GM19351 (cell line): ENCODE measurements around the gene SLCO1A2.
"Not testable (repeated sequence)": the region's sequence is repeated elsewhere in the genome, so short reads cannot be mapped to it uniquely, and the experiment has no call there.

Experiments
- ATAC-seq: cut with Tn5 transposase; IDR thresholded peaks from one replicate; pipeline ENCODE4 v1.9.1; 2021; ENCODE audit warnings: mild to moderate bottlenecking, moderate library complexity; ENCODE audit not compliant: unreplicated experiment

Gene SLCO1A2, protein sequence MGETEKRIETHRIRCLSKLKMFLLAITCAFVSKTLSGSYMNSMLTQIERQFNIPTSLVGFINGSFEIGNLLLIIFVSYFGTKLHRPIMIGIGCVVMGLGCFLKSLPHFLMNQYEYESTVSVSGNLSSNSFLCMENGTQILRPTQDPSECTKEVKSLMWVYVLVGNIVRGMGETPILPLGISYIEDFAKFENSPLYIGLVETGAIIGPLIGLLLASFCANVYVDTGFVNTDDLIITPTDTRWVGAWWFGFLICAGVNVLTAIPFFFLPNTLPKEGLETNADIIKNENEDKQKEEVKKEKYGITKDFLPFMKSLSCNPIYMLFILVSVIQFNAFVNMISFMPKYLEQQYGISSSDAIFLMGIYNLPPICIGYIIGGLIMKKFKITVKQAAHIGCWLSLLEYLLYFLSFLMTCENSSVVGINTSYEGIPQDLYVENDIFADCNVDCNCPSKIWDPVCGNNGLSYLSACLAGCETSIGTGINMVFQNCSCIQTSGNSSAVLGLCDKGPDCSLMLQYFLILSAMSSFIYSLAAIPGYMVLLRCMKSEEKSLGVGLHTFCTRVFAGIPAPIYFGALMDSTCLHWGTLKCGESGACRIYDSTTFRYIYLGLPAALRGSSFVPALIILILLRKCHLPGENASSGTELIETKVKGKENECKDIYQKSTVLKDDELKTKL

DNA sequence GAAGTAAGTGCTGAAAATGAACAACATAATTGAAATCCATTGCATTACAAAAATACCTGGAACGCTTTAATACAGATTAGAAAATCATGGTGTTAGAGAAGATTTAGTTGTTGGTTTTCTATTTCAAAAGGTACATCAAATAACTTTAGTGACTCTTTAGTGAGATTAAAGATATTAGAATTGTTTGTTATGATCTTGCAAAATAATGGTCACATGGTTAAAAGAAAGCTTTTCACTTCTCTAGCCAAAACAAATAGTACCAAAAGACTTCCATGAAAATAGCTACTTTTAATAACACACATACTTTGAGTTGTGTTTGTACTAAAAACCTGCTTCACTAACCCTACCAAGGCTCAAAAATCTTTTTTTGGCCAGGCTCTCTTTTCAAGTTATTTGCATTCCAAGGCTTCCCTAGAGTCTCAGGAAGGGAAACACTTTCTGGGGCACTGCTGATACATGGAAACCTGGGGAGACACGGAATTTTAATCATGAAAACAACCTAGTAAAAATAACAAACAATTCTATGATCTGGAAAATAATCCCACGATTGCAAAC, at the start of gene SLCO1A2:
Gene SLCO1A2 (minus strand): TSS at position 147 of the 555 bp plus-strand sequence. CDS start 270 bp downstream, outside the sequence.
- ATAC-seq = no peak

DNA sequence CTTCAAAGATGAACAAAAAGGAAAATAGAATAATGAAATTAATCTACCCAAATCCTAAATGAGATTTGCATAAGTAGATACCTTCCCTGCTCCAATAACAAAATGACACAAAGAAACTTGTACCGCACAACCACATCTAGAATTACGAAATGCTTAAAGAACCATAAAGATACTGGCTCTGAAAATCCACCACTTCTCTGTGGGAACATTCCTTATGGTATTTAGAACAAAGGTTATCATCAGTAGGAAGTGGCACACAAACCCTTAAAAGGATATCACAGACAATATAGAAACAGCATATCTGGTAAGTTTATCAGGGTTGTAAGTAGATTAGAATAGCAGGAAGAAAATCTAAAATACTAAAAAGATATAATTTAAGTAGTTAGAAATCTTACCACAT, 49.5 kb upstream of the SLCO1A2 start:
- ATAC-seq = no peak

DNA sequence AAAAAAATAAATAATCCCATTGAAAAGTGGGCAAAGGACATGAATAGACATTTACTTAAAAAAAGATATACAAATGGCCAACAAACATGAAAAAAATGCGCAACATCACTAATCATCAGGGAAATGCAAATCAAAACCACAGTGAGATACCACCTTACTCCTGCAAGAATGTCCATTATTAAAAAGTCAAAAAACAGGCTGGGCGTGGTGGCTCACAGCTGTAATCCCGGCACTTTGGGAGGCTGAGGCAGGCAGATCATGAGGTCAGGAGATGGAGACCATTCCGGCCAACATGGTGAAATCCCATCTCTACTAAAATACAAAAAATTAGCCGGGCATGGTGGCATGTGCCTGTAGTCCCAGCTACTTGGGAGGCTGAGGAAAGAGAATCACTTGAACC, 46.6 kb upstream of the SLCO1A2 start:
- not testable (repeated sequence) for ATAC-seq

DNA sequence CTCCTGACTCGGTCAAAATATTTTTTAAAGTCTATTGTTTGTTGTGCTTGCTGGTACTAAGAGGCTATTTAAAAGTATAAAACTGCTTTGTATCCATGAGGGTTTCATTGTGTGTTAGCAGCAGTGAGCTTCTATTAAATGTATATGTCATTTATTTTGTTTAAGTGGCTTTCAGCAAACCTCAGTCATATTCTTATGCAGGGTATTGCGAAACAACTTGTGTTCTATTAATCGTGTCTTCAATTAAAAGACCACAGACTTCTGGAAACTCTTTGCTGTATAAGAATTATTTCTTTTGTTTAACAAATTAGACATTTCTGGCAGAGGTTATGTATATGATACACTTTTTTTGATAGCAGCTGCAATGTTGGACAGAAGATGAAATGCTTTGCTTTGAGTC, 44.5 kb upstream of the SLCO1A2 start:
- no peak for ATAC-seq

DNA sequence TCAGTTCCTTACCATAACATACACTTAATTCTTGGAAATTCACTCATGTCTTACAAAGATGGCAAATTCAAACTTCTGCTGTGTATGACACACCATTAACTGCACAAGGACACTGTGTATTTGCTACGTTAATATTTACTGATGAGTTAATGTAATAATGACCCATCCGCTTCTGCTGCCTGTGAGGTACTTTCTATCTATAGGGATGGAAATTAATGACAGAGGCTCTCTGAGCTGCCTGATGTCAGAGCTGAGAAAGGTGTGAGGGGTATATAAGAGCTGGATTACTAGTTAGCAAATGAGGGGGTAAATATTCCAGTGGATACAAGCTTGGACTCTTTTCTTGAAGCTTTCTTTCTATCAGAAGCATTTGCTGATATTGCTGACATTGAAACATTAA, 37.9 kb upstream of the SLCO1A2 start, which contains the start of gene IAPP:
Gene IAPP (plus strand): TSS at position 301 of the 400 bp plus-strand sequence. CDS start 450 bp downstream, outside the sequence.
- no peak for ATAC-seq

DNA sequence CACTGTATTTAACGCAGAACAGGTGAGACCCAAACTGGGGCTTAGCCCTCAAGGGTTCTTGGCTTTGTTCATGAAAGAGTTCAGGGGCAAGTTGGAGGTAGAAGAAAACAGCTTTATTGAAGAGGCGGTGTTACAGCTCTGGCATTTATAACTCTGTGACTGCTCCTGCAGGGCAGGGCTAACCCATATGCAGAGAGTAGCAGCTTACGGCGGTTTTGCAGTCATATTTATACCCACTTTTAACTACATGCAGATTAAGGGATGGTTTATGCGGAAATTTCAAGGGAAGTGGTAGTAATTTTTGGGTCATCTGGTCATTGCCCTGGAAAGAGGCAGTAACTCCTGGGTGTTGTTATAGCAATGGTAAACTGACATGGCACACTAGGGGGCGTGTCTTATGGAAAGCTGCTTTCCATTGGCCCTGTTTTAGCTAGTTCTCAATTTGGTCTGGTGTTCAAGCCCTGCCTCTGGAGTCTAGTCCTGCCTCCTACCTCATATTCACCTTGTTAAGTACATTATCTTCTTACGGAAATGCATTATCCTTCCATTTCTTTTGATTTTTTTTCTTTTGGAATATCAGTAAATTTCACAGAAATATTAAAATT, 36.2 kb upstream of the SLCO1A2 start:
- ATAC-seq = no peak

DNA sequence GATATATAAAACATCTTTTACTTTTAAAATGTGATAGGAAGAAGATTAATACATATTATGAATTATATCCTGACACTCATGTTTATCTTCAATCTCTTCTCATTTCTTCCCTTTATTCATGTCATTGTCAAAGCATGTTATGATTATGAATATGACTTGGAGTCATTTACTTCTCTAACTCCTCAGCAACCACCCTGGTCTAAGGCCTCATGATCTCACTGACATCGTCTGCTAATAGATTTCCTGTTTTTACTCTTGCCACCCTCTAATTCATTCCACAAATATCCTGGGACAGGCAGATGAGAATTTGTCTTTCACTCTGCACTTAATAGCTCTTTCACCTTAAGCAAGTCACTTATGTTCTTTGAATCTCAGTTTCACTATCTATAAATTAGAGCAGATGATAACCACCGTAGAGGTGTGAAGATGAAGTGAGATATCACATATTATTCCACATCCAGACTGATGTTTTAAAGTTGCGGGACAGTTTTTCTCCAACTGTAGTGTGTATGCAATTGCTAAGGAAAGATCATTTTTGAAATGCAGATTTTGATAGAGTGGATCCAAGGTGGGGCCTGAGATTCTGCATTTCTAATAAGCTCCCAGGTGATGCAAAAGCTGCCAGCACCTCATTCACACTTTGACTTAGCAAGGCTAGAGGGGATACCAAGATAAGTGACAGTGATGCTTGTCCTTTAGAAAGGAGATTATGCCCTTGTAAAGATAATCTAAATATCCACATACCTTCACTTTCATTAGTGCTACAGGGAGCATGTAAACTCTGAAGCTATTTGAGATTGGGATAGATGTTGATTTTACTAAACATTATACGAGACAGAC, 34.6 kb upstream of the SLCO1A2 start:
- no peak for ATAC-seq

DNA sequence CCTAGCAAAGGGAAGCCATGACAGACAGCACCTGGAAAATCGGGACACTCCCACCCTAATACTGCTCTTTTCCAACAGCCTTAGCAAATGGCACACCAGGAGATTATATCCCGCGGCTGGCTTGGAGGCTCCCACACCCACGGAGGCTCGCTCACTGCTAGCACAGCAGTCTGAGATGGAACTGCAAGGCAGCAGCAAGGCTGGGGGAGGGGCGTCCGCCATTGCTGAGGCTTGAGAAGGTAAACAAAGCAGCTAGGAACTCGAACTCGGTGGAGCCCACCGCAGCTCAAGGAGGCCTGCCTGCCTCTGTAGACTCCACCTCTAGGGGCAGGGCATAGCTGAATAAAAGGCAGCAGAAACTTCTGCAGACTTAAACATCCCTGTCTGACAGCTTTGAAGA, 25.9 kb upstream of the SLCO1A2 start:
- ATAC-seq = not testable (repeated sequence)

DNA sequence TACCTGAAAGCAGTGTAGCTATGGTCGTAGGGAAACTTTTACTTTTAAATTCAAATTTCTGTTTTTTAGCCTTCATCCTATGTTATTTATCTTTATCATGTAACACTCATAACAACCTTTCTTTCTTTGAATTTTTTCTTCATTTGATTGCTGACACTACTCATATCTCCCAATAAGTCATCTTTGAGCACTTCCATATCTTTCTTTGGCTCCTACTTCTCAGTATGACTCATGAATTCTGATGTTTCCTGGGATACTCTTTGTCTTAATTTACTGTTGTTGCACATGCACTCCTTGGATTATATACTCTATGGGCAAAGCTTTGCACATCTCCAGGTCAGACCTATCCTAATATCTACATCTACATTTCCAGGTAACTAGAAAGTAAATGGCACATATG, 19.9 kb upstream of the SLCO1A2 start:
- no peak for ATAC-seq

DNA sequence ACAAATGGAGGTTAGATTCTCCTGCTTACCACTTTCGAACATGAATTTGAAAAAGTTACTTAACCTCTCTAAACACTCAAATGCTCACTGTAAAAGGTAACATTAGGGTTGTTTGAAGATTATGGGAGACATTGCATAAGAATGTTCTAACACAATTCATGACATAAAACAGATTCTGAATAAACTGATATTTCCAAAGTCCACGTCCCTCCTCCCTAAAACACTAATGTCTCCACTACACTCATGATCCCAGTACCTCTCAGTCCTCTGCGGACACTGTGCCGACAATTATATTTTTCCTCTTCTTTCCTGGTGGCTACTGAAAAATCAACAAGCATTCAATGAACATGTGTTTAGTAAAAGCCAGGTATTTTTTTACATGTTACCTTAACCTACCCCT, 19.2 kb upstream of the SLCO1A2 start:
- no peak for ATAC-seq

DNA sequence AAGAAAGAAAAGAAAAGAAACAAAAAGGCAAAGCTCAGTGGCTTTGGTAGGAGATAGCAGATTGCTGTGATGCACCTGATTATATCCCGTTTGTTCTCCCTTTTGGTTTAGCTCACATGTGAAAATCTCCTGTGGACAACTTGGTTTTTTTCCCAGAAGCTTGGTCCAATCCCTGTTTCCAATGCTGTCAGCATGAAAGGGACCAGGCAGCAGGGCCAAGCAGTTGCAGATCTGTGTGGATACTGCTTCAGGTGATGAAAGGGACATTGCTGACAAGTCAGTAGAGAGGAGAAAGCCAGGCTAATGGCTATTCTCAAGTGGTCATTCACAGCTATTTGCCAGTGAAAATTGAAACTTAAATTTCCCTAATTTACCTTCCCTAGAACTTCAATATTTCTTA, 18.8 kb upstream of the SLCO1A2 start:
- no peak for ATAC-seq

DNA sequence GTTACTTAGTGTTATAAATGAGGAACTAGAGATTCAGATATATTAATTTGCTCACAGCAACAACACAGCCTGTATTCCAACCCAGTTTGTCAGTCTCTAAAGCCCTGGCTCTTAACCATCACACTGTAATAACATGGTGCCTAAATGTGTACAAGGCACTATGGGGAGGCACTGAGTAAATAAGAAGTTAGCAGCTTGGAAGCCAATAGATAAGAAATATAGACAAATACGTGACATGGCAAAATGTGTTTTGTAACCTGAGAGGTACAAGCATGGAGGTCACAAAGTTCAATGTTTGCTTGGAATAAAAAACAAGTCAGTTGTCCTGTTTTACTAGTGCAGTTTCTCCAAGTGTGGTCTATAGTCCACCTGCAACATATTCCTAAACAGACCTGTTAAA, 16.3 kb upstream of the SLCO1A2 start:
- ATAC-seq = no peak

DNA sequence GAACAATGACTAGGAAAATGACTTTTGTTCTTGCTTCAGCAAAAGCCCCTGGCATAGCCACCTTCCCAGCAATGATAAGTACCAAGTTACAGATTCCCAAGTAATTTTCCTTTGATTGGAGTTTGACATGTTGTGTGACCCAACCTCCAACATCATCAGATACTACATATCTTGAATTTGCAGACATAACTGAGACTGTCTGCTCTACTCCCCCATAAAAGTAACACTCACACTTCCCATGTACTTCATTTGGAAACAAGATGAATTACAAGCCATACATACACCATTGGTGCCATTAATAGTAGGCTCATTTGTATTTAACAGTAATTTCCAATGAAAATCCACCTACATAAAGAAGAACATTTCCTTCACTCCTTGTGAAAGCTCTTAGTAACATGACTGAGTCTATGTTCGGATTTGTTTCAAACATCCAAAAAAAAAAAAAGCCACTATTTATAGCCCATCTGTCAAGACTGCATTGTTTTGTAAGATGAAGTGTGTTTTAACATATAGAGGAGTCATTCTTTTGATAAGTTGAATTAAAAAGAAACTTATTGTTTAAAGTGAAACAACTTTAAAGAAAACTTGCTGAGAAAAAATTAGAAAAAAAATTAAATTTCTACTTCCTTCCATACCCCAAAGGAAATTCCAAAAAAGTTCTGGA, 12.0 kb upstream of the SLCO1A2 start:
- no peak for ATAC-seq

DNA sequence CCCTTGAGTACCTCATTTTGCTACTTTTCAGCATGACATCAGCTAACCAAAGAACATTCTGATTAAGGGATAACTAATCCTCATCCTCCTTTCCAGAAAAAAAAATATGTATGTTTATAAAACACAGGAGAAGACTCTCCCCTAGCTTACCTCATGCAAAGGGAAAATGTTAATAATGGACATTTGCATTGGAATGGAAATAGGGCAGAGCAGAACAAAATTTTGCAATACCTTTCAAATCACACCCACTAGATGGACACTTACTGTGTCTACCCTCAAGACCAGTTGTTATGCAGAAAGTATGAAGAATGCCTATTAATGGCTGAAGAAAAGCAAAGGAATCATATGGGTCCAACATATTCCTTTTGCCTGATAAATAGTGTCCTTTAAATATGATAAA, 8.9 kb upstream of the SLCO1A2 start:
- no peak for ATAC-seq

DNA sequence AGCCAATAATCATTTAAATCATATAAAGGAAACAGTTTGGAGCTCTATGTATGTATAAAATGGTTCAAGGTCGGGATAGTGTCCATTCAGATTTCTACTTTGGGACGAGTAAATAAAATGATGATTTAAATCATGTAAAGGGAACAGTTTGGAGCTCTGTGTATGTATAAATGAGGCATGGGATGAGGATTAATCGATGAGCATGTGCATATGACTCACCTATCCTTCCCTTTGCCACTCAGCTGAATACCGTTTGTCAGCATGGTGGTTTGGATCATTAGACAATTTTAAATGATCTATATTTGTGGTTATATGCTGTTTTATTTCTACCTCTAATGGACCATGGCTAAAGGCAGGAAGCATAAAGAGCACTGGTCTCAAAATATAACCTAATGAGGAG, 7.1 kb upstream of the SLCO1A2 start:
- ATAC-seq = no peak

DNA sequence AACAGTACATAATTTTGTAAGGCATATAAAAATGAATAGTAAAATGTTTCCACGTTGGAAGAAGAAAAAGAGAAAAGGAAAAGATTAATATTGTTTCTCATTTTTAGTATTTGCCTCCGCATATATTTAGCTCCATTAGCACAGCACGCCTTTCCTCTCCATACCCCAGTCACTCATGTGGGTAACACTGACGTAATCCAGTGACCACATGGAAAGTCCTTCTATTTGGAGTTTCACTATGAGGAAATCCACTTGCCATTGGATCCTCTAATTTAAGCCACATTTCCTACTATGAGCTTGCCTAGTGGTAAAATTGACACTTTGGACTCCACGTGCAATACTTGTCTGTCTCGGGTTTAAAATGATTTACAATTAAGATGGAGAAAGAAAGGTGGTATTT, 5.7 kb upstream of the SLCO1A2 start:
- no peak for ATAC-seq

DNA sequence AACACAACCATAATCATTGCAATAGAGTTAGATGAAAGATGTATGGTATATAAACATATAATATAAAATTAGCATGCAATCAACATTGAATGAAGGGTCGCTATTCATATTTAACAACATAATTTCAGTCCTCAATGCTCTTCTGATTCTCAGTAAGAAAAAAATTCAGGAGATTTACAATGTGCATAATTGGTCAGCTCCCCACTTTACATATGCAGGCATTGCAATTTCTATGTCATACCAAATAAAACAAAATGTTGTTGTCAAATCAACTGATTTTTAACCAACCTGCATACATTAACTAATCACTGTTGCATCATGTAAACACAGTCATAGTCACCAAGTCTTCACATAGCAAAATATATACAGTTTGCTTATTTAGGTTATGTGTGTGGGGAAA, 5.2 kb upstream of the SLCO1A2 start:
- no peak for ATAC-seq

DNA sequence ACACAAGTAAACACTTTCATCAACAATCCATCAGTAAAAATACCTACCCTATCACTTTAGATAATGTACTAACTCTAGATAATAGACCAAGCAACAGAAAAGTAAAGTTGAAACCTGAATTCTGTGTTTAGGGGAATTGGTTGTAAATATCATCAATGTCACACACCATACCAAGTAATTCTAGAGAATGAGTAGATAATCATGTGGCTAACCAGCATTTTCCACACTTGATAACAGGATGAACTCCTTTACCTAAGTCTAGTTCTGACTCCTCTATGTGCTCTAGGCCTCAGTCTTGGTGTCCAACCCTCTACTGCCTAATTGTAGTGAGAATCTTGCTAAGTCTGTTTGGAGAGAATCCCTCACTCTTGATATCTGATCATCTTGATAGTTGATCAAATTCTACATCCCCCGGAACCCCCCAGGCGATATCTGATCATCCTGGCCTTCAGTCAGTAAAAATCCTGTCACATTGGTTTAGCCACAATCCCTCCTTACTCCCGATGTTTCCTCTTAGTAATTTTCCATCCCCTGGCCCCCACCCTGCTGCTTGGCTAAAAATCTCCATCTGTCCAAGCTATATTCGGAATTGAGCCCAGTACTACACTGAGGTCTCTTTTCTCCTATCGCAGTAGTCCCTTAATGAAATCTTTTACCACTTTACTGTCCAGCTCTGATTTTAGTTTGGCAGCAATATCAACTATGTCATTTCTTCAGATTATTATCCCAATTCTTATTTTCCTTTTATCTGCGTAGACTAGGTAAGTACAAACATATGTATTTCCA, 3.4 kb upstream of the SLCO1A2 start:
- no peak for ATAC-seq

DNA sequence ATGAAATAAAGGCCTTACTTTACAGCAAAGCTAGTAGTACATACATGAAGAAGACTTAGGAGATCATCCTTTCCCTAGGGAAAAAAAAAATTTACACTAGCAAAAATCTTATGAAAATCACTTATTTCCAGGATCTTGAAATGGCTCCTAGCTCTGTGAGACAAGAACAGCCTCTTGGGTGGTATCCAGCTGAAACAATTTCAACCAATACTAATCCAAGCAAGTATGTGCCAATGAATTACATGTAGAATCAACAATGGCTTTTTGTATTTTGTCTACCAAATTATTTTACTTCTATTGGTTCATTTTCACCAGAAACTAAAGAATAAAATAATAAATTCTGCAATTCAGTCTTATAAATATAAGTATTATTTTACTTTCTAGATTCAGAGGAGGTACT, 2.7 kb upstream of the SLCO1A2 start:
- no peak for ATAC-seq
